ENCODE results near the gene TMEM41B. TPM values are rescaled to one million over a fixed set of nuclear protein-coding genes. Genes with fewer than 3 reads are reported as not detected.

TMEM41B gene
- total and polyA plus RNA-seq, 2 of the 8 experiments (the other 6 are each of a cell fraction or from before 2014, with no cell fraction given): 24.3 to 50.1 TPM

DNA sequence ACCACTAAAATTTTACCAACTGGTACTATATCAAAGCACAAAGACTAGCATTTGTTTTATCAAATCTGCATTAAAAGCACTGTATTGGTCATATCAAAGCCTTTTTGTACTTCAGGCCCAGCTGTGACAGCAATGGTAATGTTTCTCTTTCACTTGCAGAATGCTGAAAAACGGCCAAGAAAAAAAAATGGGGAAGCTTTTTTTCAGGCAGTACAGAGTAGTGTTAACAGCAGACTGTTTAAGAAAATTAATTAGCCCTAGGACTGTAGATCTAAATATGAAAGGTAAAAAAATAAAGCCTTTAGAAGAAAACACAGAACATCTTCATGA lies 82.6 kb downstream of the TMEM41B start (continued):
- TF ChIP-seq, protein P1, sequence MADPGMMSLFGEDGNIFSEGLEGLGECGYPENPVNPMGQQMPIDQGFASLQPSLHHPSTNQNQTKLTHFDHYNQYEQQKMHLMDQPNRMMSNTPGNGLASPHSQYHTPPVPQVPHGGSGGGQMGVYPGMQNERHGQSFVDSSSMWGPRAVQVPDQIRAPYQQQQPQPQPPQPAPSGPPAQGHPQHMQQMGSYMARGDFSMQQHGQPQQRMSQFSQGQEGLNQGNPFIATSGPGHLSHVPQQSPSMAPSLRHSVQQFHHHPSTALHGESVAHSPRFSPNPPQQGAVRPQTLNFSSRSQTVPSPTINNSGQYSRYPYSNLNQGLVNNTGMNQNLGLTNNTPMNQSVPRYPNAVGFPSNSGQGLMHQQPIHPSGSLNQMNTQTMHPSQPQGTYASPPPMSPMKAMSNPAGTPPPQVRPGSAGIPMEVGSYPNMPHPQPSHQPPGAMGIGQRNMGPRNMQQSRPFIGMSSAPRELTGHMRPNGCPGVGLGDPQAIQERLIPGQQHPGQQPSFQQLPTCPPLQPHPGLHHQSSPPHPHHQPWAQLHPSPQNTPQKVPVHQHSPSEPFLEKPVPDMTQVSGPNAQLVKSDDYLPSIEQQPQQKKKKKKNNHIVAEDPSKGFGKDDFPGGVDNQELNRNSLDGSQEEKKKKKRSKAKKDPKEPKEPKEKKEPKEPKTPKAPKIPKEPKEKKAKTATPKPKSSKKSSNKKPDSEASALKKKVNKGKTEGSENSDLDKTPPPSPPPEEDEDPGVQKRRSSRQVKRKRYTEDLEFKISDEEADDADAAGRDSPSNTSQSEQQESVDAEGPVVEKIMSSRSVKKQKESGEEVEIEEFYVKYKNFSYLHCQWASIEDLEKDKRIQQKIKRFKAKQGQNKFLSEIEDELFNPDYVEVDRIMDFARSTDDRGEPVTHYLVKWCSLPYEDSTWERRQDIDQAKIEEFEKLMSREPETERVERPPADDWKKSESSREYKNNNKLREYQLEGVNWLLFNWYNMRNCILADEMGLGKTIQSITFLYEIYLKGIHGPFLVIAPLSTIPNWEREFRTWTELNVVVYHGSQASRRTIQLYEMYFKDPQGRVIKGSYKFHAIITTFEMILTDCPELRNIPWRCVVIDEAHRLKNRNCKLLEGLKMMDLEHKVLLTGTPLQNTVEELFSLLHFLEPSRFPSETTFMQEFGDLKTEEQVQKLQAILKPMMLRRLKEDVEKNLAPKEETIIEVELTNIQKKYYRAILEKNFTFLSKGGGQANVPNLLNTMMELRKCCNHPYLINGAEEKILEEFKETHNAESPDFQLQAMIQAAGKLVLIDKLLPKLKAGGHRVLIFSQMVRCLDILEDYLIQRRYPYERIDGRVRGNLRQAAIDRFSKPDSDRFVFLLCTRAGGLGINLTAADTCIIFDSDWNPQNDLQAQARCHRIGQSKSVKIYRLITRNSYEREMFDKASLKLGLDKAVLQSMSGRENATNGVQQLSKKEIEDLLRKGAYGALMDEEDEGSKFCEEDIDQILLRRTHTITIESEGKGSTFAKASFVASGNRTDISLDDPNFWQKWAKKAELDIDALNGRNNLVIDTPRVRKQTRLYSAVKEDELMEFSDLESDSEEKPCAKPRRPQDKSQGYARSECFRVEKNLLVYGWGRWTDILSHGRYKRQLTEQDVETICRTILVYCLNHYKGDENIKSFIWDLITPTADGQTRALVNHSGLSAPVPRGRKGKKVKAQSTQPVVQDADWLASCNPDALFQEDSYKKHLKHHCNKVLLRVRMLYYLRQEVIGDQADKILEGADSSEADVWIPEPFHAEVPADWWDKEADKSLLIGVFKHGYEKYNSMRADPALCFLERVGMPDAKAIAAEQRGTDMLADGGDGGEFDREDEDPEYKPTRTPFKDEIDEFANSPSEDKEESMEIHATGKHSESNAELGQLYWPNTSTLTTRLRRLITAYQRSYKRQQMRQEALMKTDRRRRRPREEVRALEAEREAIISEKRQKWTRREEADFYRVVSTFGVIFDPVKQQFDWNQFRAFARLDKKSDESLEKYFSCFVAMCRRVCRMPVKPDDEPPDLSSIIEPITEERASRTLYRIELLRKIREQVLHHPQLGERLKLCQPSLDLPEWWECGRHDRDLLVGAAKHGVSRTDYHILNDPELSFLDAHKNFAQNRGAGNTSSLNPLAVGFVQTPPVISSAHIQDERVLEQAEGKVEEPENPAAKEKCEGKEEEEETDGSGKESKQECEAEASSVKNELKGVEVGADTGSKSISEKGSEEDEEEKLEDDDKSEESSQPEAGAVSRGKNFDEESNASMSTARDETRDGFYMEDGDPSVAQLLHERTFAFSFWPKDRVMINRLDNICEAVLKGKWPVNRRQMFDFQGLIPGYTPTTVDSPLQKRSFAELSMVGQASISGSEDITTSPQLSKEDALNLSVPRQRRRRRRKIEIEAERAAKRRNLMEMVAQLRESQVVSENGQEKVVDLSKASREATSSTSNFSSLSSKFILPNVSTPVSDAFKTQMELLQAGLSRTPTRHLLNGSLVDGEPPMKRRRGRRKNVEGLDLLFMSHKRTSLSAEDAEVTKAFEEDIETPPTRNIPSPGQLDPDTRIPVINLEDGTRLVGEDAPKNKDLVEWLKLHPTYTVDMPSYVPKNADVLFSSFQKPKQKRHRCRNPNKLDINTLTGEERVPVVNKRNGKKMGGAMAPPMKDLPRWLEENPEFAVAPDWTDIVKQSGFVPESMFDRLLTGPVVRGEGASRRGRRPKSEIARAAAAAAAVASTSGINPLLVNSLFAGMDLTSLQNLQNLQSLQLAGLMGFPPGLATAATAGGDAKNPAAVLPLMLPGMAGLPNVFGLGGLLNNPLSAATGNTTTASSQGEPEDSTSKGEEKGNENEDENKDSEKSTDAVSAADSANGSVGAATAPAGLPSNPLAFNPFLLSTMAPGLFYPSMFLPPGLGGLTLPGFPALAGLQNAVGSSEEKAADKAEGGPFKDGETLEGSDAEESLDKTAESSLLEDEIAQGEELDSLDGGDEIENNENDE (IDR thresholded peaks at IDR 0.05; ENCODE audit: insufficient replicate concordance, low read length): peak; percentile 84

Small RNA genes within 50 kb of the gene (small RNA-seq; reads per million reads assigned to genes)
- gene RF00017 (ENCODE audit: insufficient read depth): not detected

Other genes starting within 250 kb of the TMEM41B start
- 0.42 and 1.2 TPM in 2 replicates for gene SCUBE2, start 223.0 kb downstream of the TMEM41B start, total RNA-seq (2021; fragmentation: NEBNext Ultra II Directional; extraction: Animal tissue kit (Norgen Biotek cat#: 25700))
- 0.29 and 1.1 TPM in 2 replicates for gene SCUBE2, start 223.0 kb downstream of the TMEM41B start, polyA plus RNA-seq (2011; rRNA removed)
- 65.7 and 69.2 TPM in 2 replicates for gene DENND5A, start 49.2 kb downstream of the TMEM41B start, total RNA-seq (2021; fragmentation: NEBNext Ultra II Directional; extraction: Animal tissue kit (Norgen Biotek cat#: 25700))
- gene DENND5A, start 49.2 kb downstream of the TMEM41B start, polyA plus RNA-seq (2011; rRNA removed): 139 and 141 TPM in 2 replicates
- 244 and 259 TPM in 2 replicates for gene IPO7, start 70.1 kb upstream of the TMEM41B start, total RNA-seq (2021; fragmentation: NEBNext Ultra II Directional; extraction: Animal tissue kit (Norgen Biotek cat#: 25700))
- gene IPO7, start 70.1 kb upstream of the TMEM41B start, polyA plus RNA-seq (2011; rRNA removed): 38.7 and 45.9 TPM in 2 replicates
- 38.9 and 43.0 TPM in 2 replicates for gene ZNF143, start 146.4 kb upstream of the TMEM41B start, total RNA-seq (2021; fragmentation: NEBNext Ultra II Directional; extraction: Animal tissue kit (Norgen Biotek cat#: 25700))
- gene ZNF143, start 146.4 kb upstream of the TMEM41B start, polyA plus RNA-seq (2011; rRNA removed): 37.7 and 69.2 TPM in 2 replicates

Data from H1 (cell line).